ENCODE data around the gene TTC6. TPM values are rescaled to one million over a fixed set of nuclear protein-coding genes. Genes with fewer than 3 reads are reported as not detected.

TTC6 gene
- total RNA-seq, 2 donors from 2014 or later: not detected

GRCh38 chr14:37587131-37587803, 8.2 kb upstream of the TTC6 start:
- no peaks in the 10 kb centered on the region for H3K9me3 ChIP-seq
- peaks cover 0 to 40% of the 10 kb centered on the region in 2 donors for H3K4me1 ChIP-seq
- H3K36me3 ChIP-seq: no peaks in the 10 kb centered on the region
- TF ChIP-seq CTCF (IDR thresholded peaks at IDR 0.05): no peak
- no peak for DNase-seq (ENCODE audit: low spot score)
- peaks cover 64 to 86% of the 10 kb centered on the region in 2 donors for H3K27me3 ChIP-seq
- H3K27ac ChIP-seq: no peak overlapping the region
- no peak overlapping the region for H3K4me3 ChIP-seq

DNA sequence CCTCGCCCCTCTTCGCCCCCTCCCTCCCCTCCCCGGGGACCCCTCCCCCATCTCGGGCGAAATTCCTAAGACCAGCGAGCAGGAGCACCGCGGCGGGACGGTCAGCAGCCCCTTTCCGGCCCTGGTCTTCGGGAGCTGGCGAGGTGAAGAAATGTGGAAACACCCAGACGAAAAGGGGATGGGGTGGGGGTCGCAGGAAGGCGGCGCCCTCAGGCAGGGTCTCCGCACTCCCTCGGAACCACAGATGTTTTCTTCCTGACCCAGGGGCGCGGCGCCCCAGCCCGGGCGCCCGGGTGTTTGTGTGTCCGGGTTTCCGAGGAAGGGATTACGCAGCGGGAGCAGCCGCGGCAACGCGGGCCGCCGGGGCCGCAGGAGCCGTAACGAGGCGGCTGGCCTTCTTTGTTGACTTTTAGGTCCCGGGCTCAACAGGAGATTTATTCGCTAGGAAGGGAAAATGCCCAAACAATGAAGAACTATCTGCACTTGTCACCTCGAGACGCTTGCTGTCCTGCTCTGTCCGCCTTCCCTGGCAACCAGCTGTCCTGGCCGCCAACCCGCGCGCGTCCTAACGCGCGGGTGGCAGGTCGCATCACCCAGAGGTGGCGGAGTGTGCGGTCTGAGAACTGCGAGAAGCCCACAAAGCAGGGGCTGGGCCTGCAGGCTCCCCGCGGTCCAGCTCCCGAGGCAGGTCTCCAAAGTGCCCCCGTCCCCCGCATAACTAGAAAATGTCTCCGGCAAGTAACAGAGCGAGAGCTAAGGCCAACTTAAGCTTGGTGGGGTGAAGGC, 7.4 kb upstream of the TTC6 start:
- no peak for TF ChIP-seq CTCF (IDR thresholded peaks at IDR 0.05)
- no peak for DNase-seq (ENCODE audit: low spot score)
- peak overlapping the region in 1 of 2 donors; percentile 1 for H3K4me3 ChIP-seq
- H3K4me1 ChIP-seq: peaks cover 0 to 41% of the 10 kb centered on the region in 2 donors
- H3K9me3 ChIP-seq: no peaks in the 10 kb centered on the region
- peaks cover 69 to 94% of the 10 kb centered on the region in 2 donors for H3K27me3 ChIP-seq
- no peak overlapping the region for H3K27ac ChIP-seq
- no peaks in the 10 kb centered on the region for H3K36me3 ChIP-seq

- H3K36me3 ChIP-seq: no peaks in the 10 kb centered on the region
- no peak for DNase-seq (ENCODE audit: low spot score)
- no peak for TF ChIP-seq CTCF (IDR thresholded peaks at IDR 0.05)
- H3K27me3 ChIP-seq: peaks cover 67 to 95% of the 10 kb centered on the region in 2 donors
- no peak overlapping the region for H3K4me3 ChIP-seq
- H3K9me3 ChIP-seq: no peaks in the 10 kb centered on the region
- H3K4me1 ChIP-seq: peaks cover 0 to 37% of the 10 kb centered on the region in 2 donors
- no peak overlapping the region for H3K27ac ChIP-seq
Observed at GRCh38 chr14:37588667-37588955, 6.8 kb upstream of the TTC6 start.

DNA sequence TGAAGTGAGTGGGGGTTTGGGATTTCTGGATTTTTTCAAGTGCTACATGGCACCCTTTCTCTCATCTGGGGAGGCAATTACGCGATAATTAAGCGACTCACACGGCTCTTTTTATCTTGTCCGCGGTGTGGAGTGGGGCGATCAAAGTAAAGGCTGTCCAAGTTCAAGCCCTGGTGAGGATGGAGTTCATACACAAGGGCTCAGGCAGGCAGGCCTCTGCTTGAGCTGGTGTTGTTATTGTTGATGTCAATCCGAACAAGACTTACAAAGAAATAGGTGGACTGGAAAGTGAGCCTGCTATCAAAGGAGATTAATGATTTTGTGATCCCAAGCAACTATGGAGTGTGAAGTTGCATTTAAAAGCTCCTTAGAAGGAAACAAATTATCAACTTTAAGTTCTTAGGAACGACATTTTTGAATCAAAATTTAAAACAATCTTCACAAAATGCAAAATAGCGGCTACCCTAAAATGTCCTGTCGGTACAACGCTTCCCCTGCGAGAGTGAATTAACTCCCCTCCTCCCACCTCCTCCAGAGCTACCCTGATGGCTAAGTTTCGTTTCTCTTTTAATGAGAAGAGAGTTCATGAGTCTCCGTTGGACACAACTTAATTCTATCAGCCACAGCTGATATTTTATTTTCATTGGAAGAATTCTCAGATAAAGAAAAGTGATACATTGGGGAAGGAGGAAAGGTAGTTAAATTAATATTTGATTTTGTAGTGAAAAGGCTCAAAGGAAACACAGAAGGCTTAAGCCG, 6.3 kb upstream of the TTC6 start:
- Histone ChIP-seq H3K36me3 (no peaks in the 10 kb centered on the region), H3K27me3 (peaks cover 70 to 96% of the 10 kb centered on the region in 2 donors), H3K9me3 (no peaks in the 10 kb centered on the region), H3K4me1 (peaks cover 0 to 34% of the 10 kb centered on the region in 2 donors), H3K27ac (no peak overlapping the region), H3K4me3 (no peak overlapping the region)
- no peak for DNase-seq (ENCODE audit: low spot score)
- no peak for TF ChIP-seq CTCF (IDR thresholded peaks at IDR 0.05)

DNA sequence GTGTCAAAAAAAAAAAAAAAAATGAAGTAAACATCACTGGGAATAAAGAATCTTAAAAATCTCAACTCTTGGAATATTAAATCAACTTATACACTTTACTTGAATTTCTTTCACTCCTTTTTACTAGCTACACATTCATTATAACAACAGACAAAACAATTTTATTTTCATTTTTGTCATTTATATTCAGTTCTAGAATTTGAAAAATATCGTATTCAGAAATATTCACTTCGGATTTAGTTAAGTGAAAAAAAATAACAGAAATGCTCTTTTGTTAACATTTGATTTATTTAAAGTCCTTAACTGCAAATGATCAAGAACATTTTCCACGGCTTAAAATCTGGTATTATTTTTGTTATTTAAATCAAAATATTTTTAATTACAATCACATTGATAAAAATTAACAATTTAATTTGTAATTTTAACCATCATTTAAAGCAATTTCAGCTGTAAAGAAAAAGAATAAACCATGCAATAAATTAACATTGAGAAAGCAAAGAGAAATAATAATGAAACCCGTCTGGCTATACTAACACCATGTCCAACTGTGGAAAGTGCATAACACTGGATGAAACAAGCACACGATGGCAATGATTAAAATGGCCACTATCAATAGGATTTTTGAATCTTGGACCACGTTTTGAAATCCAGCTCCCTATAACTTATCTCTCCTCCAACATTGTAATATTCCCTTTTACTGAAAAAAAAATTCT, 5.6 kb upstream of the TTC6 start:
- no peaks in the 10 kb centered on the region for H3K9me3 ChIP-seq
- no peak overlapping the region for H3K4me3 ChIP-seq
- H3K36me3 ChIP-seq: no peaks in the 10 kb centered on the region
- no peak overlapping the region for H3K27ac ChIP-seq
- H3K27me3 ChIP-seq: peaks cover 70 to 95% of the 10 kb centered on the region in 2 donors
- peaks cover 0 to 34% of the 10 kb centered on the region in 2 donors for H3K4me1 ChIP-seq
- no peak for TF ChIP-seq CTCF (IDR thresholded peaks at IDR 0.05)
- DNase-seq (ENCODE audit: low spot score): no peak
